Measurements from ENCODE around the gene PLOD3. TPM values are rescaled to one million over a fixed set of nuclear protein-coding genes. Genes with fewer than 3 reads are reported as not detected.

The PLOD3 gene
- total and polyA plus RNA-seq, 3 experiments from 2014 or later: 23.1 to 45.4 (median 41.3) TPM

DNA sequence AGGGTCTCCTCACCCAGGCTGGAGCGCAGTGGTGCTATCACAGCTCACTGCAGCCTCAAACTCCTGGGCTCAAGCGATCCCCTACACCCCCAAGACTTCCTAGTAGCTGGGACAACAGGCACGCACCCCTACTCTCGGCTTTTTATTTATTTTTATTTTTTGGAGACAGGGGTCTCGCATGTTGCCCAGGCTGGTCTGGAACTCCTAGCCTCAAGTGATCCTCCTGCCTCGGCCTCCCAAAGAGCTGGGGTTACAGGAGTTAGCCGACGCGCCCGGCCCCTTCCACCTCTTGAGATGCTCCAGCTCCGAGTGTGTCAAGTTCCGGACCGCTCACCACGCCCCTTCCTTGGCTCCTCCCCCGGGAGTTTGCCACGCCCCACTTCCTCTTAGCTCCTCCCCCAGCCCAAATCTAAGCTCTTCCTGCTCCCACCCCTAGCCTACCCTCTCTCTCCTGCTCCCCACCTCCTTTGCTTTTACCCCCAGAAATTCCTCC is 43.6 kb downstream of the PLOD3 start:
- DNase-seq: peak; percentile 37 to 71 (median 60)
- Mint-ChIP-seq H3K36me3 (no peaks in the 10 kb centered on the region), H3K4me3 (peak overlapping the region in 6 of 7 donors; percentile 63 to 86 (median 72)), H3K27ac (peak overlapping the region in 2 of 8 donors; percentile 24 to 42), H3K27me3 (peaks cover 84 to 88% of the 10 kb centered on the region in 2 donors), H3K4me1 (peaks cover 34 to 53% (median 37%) of the 10 kb centered on the region in 3 donors), H3K9me3 (peaks cover 0 to 3% (median 0%) of the 10 kb centered on the region in 5 donors)
- Histone ChIP-seq H3K36me3 (ENCODE audit: insufficient read depth, low read length) (no peaks in the 10 kb centered on the region), H3K27ac (ENCODE audit: low read depth, low read length) (no peak overlapping the region), H3K4me1 (ENCODE audit: insufficient read depth, low read length) (peaks cover 57% of the 10 kb centered on the region), H3K4me3 (ENCODE audit: low read length) (no peak overlapping the region), H3K27me3 (ENCODE audit: insufficient read depth, low read length, poor library complexity, severe bottlenecking) (peaks cover 93% of the 10 kb centered on the region), H3K9me3 (ENCODE audit: low read length) (no peaks in the 10 kb centered on the region)
- POLR2A ChIA-PET: interaction anchor here (1.0 kb wide), 1 partner anchor 9 kb away, joined by 5 read pairs; no protein-coding TSS in a partner anchor
- CTCF ChIA-PET: interaction anchor here (1.0 to 2.9 kb wide), 7 partner anchors 10 to 44 kb away, joined by 3 to 14 read pairs (median 4); partner anchors contain the start of genes PLOD3 and ZNHIT1

- no peaks in the 10 kb centered on the region for H3K36me3 ChIP-seq (ENCODE audit: insufficient read depth, low read length)
- no peak for DNase-seq
- Mint-ChIP-seq H3K9me3 (peaks cover 0 to 3% (median 0%) of the 10 kb centered on the region in 5 donors), H3K27ac (no peak overlapping the region), H3K36me3 (no peaks in the 10 kb centered on the region), H3K27me3 (peaks cover 86 to 90% of the 10 kb centered on the region in 2 donors), H3K4me1 (peaks cover 36 to 58% (median 41%) of the 10 kb centered on the region in 3 donors), H3K4me3 (peak overlapping the region in 5 of 7 donors; percentile 23 to 82 (median 44))
- peaks cover 97% of the 10 kb centered on the region for H3K27me3 ChIP-seq (ENCODE audit: insufficient read depth, low read length, poor library complexity, severe bottlenecking)
- no peaks in the 10 kb centered on the region for H3K9me3 ChIP-seq (ENCODE audit: low read length)
- ChIA-PET POLR2A (interaction anchor here (0.6 to 1.0 kb wide), 2 partner anchors 9 to 13 kb away, joined by 5 to 9 read pairs; no protein-coding TSS in a partner anchor), CTCF (interaction anchor here (1.0 to 2.9 kb wide), 6 partner anchors 10 to 44 kb away, joined by 3 to 14 read pairs (median 4); partner anchors contain the start of genes PLOD3 and ZNHIT1)
- H3K27ac ChIP-seq (ENCODE audit: low read depth, low read length): no peak overlapping the region
- H3K4me3 ChIP-seq (ENCODE audit: low read length): no peak overlapping the region
- H3K4me1 ChIP-seq (ENCODE audit: insufficient read depth, low read length): peaks cover 57% of the 10 kb centered on the region
Observed at GRCh38 chr7:101172854-101173751, 44.3 kb downstream of the PLOD3 start.

DNA sequence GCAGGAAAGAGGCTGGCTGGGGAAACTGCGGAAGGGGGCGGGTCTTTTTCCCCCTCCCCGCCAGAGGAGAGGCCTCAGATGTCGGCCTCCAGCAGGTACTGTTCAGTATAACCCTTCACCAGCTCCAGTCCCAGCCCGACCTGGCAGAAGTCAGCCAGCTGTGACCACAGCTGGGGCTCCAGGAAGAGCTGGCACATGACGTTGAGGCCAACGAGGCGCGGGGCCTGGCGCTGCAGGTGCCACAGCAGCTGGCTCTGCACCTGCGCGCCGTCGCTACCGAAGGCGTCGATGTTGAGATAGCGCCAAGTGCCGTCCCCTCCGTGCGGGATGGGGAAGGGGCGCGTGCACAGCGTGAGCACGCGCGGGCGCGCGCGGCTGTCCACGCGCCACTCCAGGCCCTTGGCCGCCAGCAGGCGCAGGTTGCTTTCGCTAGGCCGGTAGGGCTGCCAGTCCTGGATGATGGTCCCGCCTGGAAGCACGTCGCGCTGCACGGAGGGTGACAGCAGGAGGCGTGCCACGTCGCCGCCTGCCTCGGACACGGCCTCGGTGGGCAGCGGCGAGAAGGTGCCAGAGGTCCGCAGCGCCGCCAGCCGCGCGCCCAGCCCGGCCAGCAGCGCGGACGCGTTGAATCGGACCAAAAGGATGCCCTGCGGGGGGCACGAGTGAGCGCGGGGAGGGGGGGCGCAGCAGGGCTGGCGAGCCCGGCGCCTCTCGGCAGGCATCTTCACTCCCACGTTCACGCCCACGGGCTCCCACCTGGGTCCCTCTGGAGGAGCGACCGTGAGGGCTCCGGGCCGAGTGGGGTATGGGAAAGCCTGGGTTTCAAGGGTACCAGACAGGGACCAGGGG is 45.2 kb downstream of the PLOD3 start:
- ChIA-PET CTCF (interaction anchor here (0.8 to 3.1 kb wide), 5 partner anchors 18 to 111 kb away, joined by 3 to 38 read pairs (median 5); no protein-coding TSS in a partner anchor), POLR2A (interaction anchor here (0.6 kb wide), 1 partner anchor 14 kb away, joined by 9 read pairs; no protein-coding TSS in a partner anchor)
- DNase-seq: no peak
- Histone ChIP-seq H3K36me3 (ENCODE audit: insufficient read depth, low read length) (no peaks in the 10 kb centered on the region), H3K27ac (ENCODE audit: low read depth, low read length) (no peak overlapping the region), H3K4me3 (ENCODE audit: low read length) (no peak overlapping the region), H3K27me3 (ENCODE audit: insufficient read depth, low read length, poor library complexity, severe bottlenecking) (peaks cover 97% of the 10 kb centered on the region), H3K9me3 (ENCODE audit: low read length) (no peaks in the 10 kb centered on the region), H3K4me1 (ENCODE audit: insufficient read depth, low read length) (peaks cover 57% of the 10 kb centered on the region)
- Mint-ChIP-seq H3K4me1 (peaks cover 38 to 61% (median 41%) of the 10 kb centered on the region in 3 donors), H3K36me3 (no peaks in the 10 kb centered on the region), H3K27me3 (peaks cover 86 to 90% of the 10 kb centered on the region in 2 donors), H3K4me3 (peak overlapping the region in 4 of 7 donors; percentile 15 to 57 (median 46)), H3K9me3 (peaks cover 0 to 3% (median 0%) of the 10 kb centered on the region in 5 donors), H3K27ac (no peak overlapping the region)

- peaks cover 41 to 66% (median 41%) of the 10 kb centered on the region in 3 donors for H3K4me1 Mint-ChIP-seq
- POLR2A ChIA-PET: no interaction called here
Observed at GRCh38 chr7:101171442-101171837, 45.9 kb downstream of the PLOD3 start.

GRCh38 chr7:101170617-101171441 is 46.6 kb downstream of the PLOD3 start:
- Mint-ChIP-seq H3K27me3 (peaks cover 83 to 88% of the 10 kb centered on the region in 2 donors), H3K4me1 (peaks cover 43 to 71% (median 46%) of the 10 kb centered on the region in 3 donors), H3K36me3 (no peaks in the 10 kb centered on the region), H3K9me3 (peaks cover 0 to 3% (median 0%) of the 10 kb centered on the region in 5 donors), H3K4me3 (peak overlapping the region in 4 of 7 donors; percentile 1 to 70 (median 23)), H3K27ac (peak overlapping the region in 1 of 8 donors; percentile 41)
- ChIA-PET CTCF (interaction anchor here (0.9 to 3.1 kb wide), 11 partner anchors 12 to 112 kb away, joined by 3 to 38 read pairs (median 4); partner anchors contain the start of gene ZNHIT1), POLR2A (interaction anchor here (1.3 kb wide), 1 partner anchor 27 kb away, joined by 3 read pairs; no protein-coding TSS in a partner anchor)
- peak in 1 of 5 donors; percentile 49 for DNase-seq
- no peaks in the 10 kb centered on the region for H3K36me3 ChIP-seq (ENCODE audit: insufficient read depth, low read length)
- no peaks in the 10 kb centered on the region for H3K9me3 ChIP-seq (ENCODE audit: low read length)
- H3K27me3 ChIP-seq (ENCODE audit: insufficient read depth, low read length, poor library complexity, severe bottlenecking): peaks cover 95% of the 10 kb centered on the region
- no peak overlapping the region for H3K4me3 ChIP-seq (ENCODE audit: low read length)
- H3K4me1 ChIP-seq (ENCODE audit: insufficient read depth, low read length): peaks cover 62% of the 10 kb centered on the region
- H3K27ac ChIP-seq (ENCODE audit: low read depth, low read length): no peak overlapping the region

More at GRCh38 chr7:101171442-101171837, 45.9 kb downstream of the PLOD3 start:
- Histone ChIP-seq H3K9me3 (ENCODE audit: low read length) (no peaks in the 10 kb centered on the region), H3K4me3 (ENCODE audit: low read length) (no peak overlapping the region), H3K27ac (ENCODE audit: low read depth, low read length) (no peak overlapping the region), H3K36me3 (ENCODE audit: insufficient read depth, low read length) (no peaks in the 10 kb centered on the region), H3K27me3 (ENCODE audit: insufficient read depth, low read length, poor library complexity, severe bottlenecking) (peaks cover 95% of the 10 kb centered on the region), H3K4me1 (ENCODE audit: insufficient read depth, low read length) (peaks cover 57% of the 10 kb centered on the region)
- Mint-ChIP-seq H3K27me3 (peaks cover 85 to 87% of the 10 kb centered on the region in 2 donors), H3K9me3 (peaks cover 0 to 3% (median 0%) of the 10 kb centered on the region in 5 donors), H3K27ac (peak overlapping the region in 1 of 8 donors; percentile 41), H3K36me3 (no peaks in the 10 kb centered on the region), H3K4me3 (peak overlapping the region in 5 of 7 donors; percentile 15 to 57 (median 37))
- DNase-seq: no peak
- CTCF ChIA-PET: interaction anchor here (0.8 to 3.1 kb wide), 8 partner anchors 11 to 111 kb away, joined by 3 to 38 read pairs (median 4); no protein-coding TSS in a partner anchor

- peak; percentile 72 to 85 (median 76) for DNase-seq
- POLR2A ChIA-PET: interaction anchor here (1.3 kb wide), 1 partner anchor 26 kb away, joined by 3 read pairs; no protein-coding TSS in a partner anchor
- Histone ChIP-seq H3K27ac (ENCODE audit: low read depth, low read length) (no peak overlapping the region), H3K4me3 (ENCODE audit: low read length) (peak overlapping the region; percentile 18), H3K27me3 (ENCODE audit: insufficient read depth, low read length, poor library complexity, severe bottlenecking) (peaks cover 91% of the 10 kb centered on the region), H3K36me3 (ENCODE audit: insufficient read depth, low read length) (no peaks in the 10 kb centered on the region), H3K4me1 (ENCODE audit: insufficient read depth, low read length) (peaks cover 70% of the 10 kb centered on the region), H3K9me3 (ENCODE audit: low read length) (no peaks in the 10 kb centered on the region)
- H3K27ac Mint-ChIP-seq: peak overlapping the region in 4 of 8 donors; percentile 2 to 47 (median 28)
- CTCF ChIA-PET: interaction anchor here (1.0 to 3.1 kb wide), 9 partner anchors 13 to 113 kb away, joined by 3 to 38 read pairs (median 4); partner anchors contain the start of gene ZNHIT1
- peak overlapping the region in 5 of 7 donors; percentile 31 to 57 (median 48) for H3K4me3 Mint-ChIP-seq
- H3K9me3 Mint-ChIP-seq: peaks cover 0 to 6% (median 0%) of the 10 kb centered on the region in 5 donors
- no peaks in the 10 kb centered on the region for H3K36me3 Mint-ChIP-seq
- peaks cover 48 to 79% (median 54%) of the 10 kb centered on the region in 3 donors for H3K4me1 Mint-ChIP-seq
- H3K27me3 Mint-ChIP-seq: peaks cover 82 to 88% of the 10 kb centered on the region in 2 donors
Observed at GRCh38 chr7:101169838-101170551, 47.4 kb downstream of the PLOD3 start.
